Body of pancreas (tissue), 4 donors: ENCODE results near the gene ISYNA1.

Experiments
- POLR2A ChIP-seq, 3 donors: fragments of 450-650 bp; IDR thresholded peaks; one replicate each; pipeline ENCODE4 v1.6.1; 2016; ENCODE audit warnings: antibody characterized with exemption in 3 of 3, mild to moderate bottlenecking in 2 of 3
- TF ChIP-seq, protein P1 (sequence below), 7 experiments: fragments of 450-650 bp in 4 of 7; fragments of 200-600 bp in 3 of 7; sonication (generic) in 3 of 7; IDR thresholded peaks; one replicate each; pipeline ENCODE4 v1.5.1; 2016 to 2019; ENCODE audit warnings: antibody characterized with exemption in 7 of 7

DNA sequence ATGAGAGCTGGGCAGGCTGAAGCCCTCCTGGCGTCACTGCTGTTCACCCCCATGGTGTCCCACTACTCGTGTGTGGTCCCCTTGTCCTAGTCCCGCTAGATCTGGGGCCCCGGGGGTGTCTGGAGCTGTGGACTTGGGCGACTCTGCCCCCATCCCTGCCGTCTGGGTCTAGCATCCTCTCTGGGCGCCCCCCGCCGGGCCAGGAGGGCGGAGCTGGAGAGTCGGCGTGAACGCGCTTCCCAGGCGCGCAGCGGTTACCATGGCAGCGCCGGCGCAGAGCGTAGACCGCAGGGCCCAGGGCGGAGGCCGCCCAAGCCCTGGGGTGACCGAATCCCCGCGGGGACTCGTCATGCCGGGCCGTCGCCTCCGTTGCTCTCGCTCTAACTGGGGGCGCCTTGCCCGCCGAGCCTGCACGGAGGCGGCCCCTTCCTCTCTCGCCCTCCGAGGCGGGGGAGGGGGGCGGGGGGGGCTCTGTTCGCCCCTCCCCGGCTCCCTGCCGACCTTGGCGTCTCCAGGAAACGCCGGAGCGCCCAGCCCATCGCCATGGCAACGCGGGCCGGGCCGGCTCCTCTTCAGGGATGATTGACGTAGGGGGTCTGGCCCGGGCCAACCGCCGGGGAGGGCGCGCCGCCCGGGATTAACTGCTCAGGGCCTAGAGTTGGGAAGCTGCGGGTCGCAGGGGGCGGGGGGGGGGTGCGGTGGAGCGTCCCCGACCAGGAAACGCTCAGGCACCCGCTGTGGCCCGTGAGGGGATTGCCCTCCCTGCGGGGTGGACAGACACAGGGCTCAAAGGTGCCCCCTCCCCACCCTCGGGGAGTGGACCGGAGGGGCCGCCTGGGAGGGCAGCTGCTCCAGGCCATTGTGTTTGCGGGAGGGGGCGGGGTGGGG is 8.9 kb downstream of the ISYNA1 start:
- TF ChIP-seq, protein P1, sequence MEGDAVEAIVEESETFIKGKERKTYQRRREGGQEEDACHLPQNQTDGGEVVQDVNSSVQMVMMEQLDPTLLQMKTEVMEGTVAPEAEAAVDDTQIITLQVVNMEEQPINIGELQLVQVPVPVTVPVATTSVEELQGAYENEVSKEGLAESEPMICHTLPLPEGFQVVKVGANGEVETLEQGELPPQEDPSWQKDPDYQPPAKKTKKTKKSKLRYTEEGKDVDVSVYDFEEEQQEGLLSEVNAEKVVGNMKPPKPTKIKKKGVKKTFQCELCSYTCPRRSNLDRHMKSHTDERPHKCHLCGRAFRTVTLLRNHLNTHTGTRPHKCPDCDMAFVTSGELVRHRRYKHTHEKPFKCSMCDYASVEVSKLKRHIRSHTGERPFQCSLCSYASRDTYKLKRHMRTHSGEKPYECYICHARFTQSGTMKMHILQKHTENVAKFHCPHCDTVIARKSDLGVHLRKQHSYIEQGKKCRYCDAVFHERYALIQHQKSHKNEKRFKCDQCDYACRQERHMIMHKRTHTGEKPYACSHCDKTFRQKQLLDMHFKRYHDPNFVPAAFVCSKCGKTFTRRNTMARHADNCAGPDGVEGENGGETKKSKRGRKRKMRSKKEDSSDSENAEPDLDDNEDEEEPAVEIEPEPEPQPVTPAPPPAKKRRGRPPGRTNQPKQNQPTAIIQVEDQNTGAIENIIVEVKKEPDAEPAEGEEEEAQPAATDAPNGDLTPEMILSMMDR (IDR thresholded peaks at IDR 0.05), result no peak
- TF ChIP-seq POLR2A (IDR thresholded peaks at IDR 0.05), result no peak
